Activated T-helper 2 cell treated with anti-CD3 and anti-CD28 coated beads, Interferon-gamma antibody, Interleukin-2, Interleukin-4, amounts not matched to agents 10 μg/mL and 5 μg/mL and 100 μg/mL, durations not matched to agents 14 hours and 24 hours and 36 hours (primary cell): ENCODE data around the gene SIX4. TPM values are rescaled to one million over a fixed set of nuclear protein-coding genes. Genes with fewer than 3 reads are reported as not detected.

Experiments
- DNase-seq: peaks from one replicate; pipeline ENCODE4 v3.0.0; 2021; ENCODE audit warnings: low spot score
- H3K27ac Mint-ChIP-seq: one replicate; pipeline ENCODE4 v1.8.0; 2021; ENCODE audit warnings: mixed read lengths
- H3K27me3 Mint-ChIP-seq: one replicate; pipeline ENCODE4 v1.8.0; 2021; ENCODE audit warnings: low read depth, mixed read lengths
- H3K36me3 Mint-ChIP-seq: one replicate; pipeline ENCODE4 v1.8.0; 2021; ENCODE audit warnings: low read depth, mixed read lengths
- H3K4me1 Mint-ChIP-seq: one replicate; pipeline ENCODE4 v1.8.0; 2021; ENCODE audit warnings: low read depth, mixed read lengths
- H3K4me3 Mint-ChIP-seq: one replicate; pipeline ENCODE4 v1.8.0; 2021; ENCODE audit warnings: low read depth, mild to moderate bottlenecking, moderate library complexity, mixed read lengths
- H3K9me3 Mint-ChIP-seq: one replicate; pipeline ENCODE4 v1.8.0; 2021; ENCODE audit warnings: mixed read lengths
- intact Hi-C: fragments of 100-400 bp; cut with micrococcal nuclease; formaldehyde crosslinking; loops from one replicate; pipeline ENCODE4 v1.15.1; 2023
- total RNA-seq: library from RNA; stranded (reverse); gene quantifications from 2 replicates; pipeline ENCODE4 v1.2.3, GENCODE V29; 2022

Gene SIX4
- total RNA-seq, 1 donor from 2014 or later = 1.3 TPM

GRCh38 chr14:60713513-60713912 lies 10.6 kb downstream of the SIX4 start:
- no peak for DNase-seq
- no peaks in the 10 kb centered on the region for H3K9me3 Mint-ChIP-seq
- intact Hi-C loops = no loop called here
- H3K36me3 Mint-ChIP-seq = no peaks in the 10 kb centered on the region
- peaks cover 43% of the 10 kb centered on the region for H3K27me3 Mint-ChIP-seq
- no peak overlapping the region for H3K4me3 Mint-ChIP-seq
- H3K4me1 Mint-ChIP-seq = no peaks in the 10 kb centered on the region
- H3K27ac Mint-ChIP-seq = no peak overlapping the region

- Mint-ChIP-seq H3K36me3 (no peaks in the 10 kb centered on the region), H3K9me3 (no peaks in the 10 kb centered on the region), H3K4me3 (no peak overlapping the region), H3K4me1 (no peaks in the 10 kb centered on the region), H3K27me3 (peaks cover 56% of the 10 kb centered on the region), H3K27ac (no peak overlapping the region)
- DNase-seq = no peak
- intact Hi-C loops = no loop called here
Observed at GRCh38 chr14:60710494-60710893, 13.7 kb downstream of the SIX4 start.

GRCh38 chr14:60707858-60708257 lies 16.3 kb downstream of the SIX4 start:
- H3K27me3 Mint-ChIP-seq = peaks cover 38% of the 10 kb centered on the region
- intact Hi-C loops = no loop called here
- H3K9me3 Mint-ChIP-seq = no peaks in the 10 kb centered on the region
- no peaks in the 10 kb centered on the region for H3K36me3 Mint-ChIP-seq
- DNase-seq = no peak
- H3K27ac Mint-ChIP-seq = no peak overlapping the region
- H3K4me3 Mint-ChIP-seq = no peak overlapping the region
- no peaks in the 10 kb centered on the region for H3K4me1 Mint-ChIP-seq

GRCh38 chr14:60705100-60705499 lies 19.1 kb downstream of the SIX4 start:
- intact Hi-C loops = no loop called here
- peaks cover 29% of the 10 kb centered on the region for H3K27me3 Mint-ChIP-seq
- no peaks in the 10 kb centered on the region for H3K4me1 Mint-ChIP-seq
- H3K4me3 Mint-ChIP-seq = no peak overlapping the region
- H3K27ac Mint-ChIP-seq = no peak overlapping the region
- peaks cover 4% of the 10 kb centered on the region for H3K36me3 Mint-ChIP-seq
- peaks cover 17% of the 10 kb centered on the region for H3K9me3 Mint-ChIP-seq
- DNase-seq = no peak

GRCh38 chr14:60700598-60700997 lies 23.6 kb downstream of the SIX4 start:
- DNase-seq = no peak
- H3K4me1 Mint-ChIP-seq = no peaks in the 10 kb centered on the region
- intact Hi-C loops = no loop called here
- H3K36me3 Mint-ChIP-seq = peaks cover 4% of the 10 kb centered on the region
- H3K27me3 Mint-ChIP-seq = peaks cover 15% of the 10 kb centered on the region
- peaks cover 21% of the 10 kb centered on the region for H3K9me3 Mint-ChIP-seq
- H3K27ac Mint-ChIP-seq = no peak overlapping the region
- no peak overlapping the region for H3K4me3 Mint-ChIP-seq

- Mint-ChIP-seq H3K4me1 (no peaks in the 10 kb centered on the region), H3K27ac (no peak overlapping the region), H3K9me3 (peaks cover 6% of the 10 kb centered on the region), H3K36me3 (no peaks in the 10 kb centered on the region), H3K27me3 (peaks cover 23% of the 10 kb centered on the region), H3K4me3 (no peak overlapping the region)
- intact Hi-C loops = no loop called here
- DNase-seq = no peak
Observed at GRCh38 chr14:60695327-60695726, 28.8 kb downstream of the SIX4 start.

GRCh38 chr14:60691383-60692113 lies 32.6 kb downstream of the SIX4 start:
- DNase-seq = no peak

GRCh38 chr14:60686865-60687264 lies 37.3 kb downstream of the SIX4 start:
- H3K36me3 Mint-ChIP-seq = no peaks in the 10 kb centered on the region
- no peak overlapping the region for H3K27ac Mint-ChIP-seq
- H3K9me3 Mint-ChIP-seq = no peaks in the 10 kb centered on the region
- H3K4me1 Mint-ChIP-seq = peaks cover 1% of the 10 kb centered on the region
- intact Hi-C loops = no loop called here
- H3K4me3 Mint-ChIP-seq = no peak overlapping the region
- DNase-seq = no peak
- peaks cover 4% of the 10 kb centered on the region for H3K27me3 Mint-ChIP-seq

More at GRCh38 chr14:60691383-60692113, 32.6 kb downstream of the SIX4 start:
- Mint-ChIP-seq H3K27ac (no peak overlapping the region), H3K27me3 (peaks cover 18% of the 10 kb centered on the region), H3K9me3 (no peaks in the 10 kb centered on the region), H3K4me1 (no peaks in the 10 kb centered on the region), H3K4me3 (no peak overlapping the region), H3K36me3 (no peaks in the 10 kb centered on the region)
- intact Hi-C loops = no loop called here

- H3K4me1 Mint-ChIP-seq = peaks cover 1% of the 10 kb centered on the region
- no peaks in the 10 kb centered on the region for H3K9me3 Mint-ChIP-seq
- intact Hi-C loops = no loop called here
- H3K27ac Mint-ChIP-seq = no peak overlapping the region
- H3K27me3 Mint-ChIP-seq = peaks cover 10% of the 10 kb centered on the region
- no peak for DNase-seq
- H3K4me3 Mint-ChIP-seq = no peak overlapping the region
- no peaks in the 10 kb centered on the region for H3K36me3 Mint-ChIP-seq
Observed at GRCh38 chr14:60684203-60684602, 39.9 kb downstream of the SIX4 start.

GRCh38 chr14:60681271-60681670 lies 42.9 kb downstream of the SIX4 start:
- intact Hi-C loops = no loop called here
- Mint-ChIP-seq H3K4me3 (no peak overlapping the region), H3K4me1 (peaks cover 1% of the 10 kb centered on the region), H3K36me3 (no peaks in the 10 kb centered on the region), H3K9me3 (no peaks in the 10 kb centered on the region), H3K27ac (no peak overlapping the region), H3K27me3 (peaks cover 14% of the 10 kb centered on the region)
- no peak for DNase-seq

GRCh38 chr14:60680511-60680910 lies 43.6 kb downstream of the SIX4 start:
- H3K27ac Mint-ChIP-seq = no peak overlapping the region
- no peaks in the 10 kb centered on the region for H3K9me3 Mint-ChIP-seq
- no peak overlapping the region for H3K4me3 Mint-ChIP-seq
- peaks cover 12% of the 10 kb centered on the region for H3K27me3 Mint-ChIP-seq
- DNase-seq = no peak
- H3K4me1 Mint-ChIP-seq = no peaks in the 10 kb centered on the region
- intact Hi-C loops = no loop called here
- no peaks in the 10 kb centered on the region for H3K36me3 Mint-ChIP-seq

- H3K4me3 Mint-ChIP-seq = no peak overlapping the region
- no peaks in the 10 kb centered on the region for H3K9me3 Mint-ChIP-seq
- intact Hi-C loops = no loop called here
- H3K36me3 Mint-ChIP-seq = no peaks in the 10 kb centered on the region
- no peak overlapping the region for H3K27ac Mint-ChIP-seq
- no peaks in the 10 kb centered on the region for H3K4me1 Mint-ChIP-seq
- peaks cover 12% of the 10 kb centered on the region for H3K27me3 Mint-ChIP-seq
- no peak for DNase-seq
Observed at GRCh38 chr14:60679566-60680258, 44.4 kb downstream of the SIX4 start.

- no peak overlapping the region for H3K4me3 Mint-ChIP-seq
Observed at GRCh38 chr14:60677701-60678100, 46.5 kb downstream of the SIX4 start.

More at GRCh38 chr14:60677701-60678100, 46.5 kb downstream of the SIX4 start:
- no peaks in the 10 kb centered on the region for H3K36me3 Mint-ChIP-seq
- H3K4me1 Mint-ChIP-seq = no peaks in the 10 kb centered on the region
- no peak for DNase-seq
- no peak overlapping the region for H3K27ac Mint-ChIP-seq
- H3K9me3 Mint-ChIP-seq = no peaks in the 10 kb centered on the region
- peaks cover 12% of the 10 kb centered on the region for H3K27me3 Mint-ChIP-seq
- intact Hi-C loops = no loop called here
